Left ventricle myocardium inferior (tissue), 1 donor: ENCODE results near the gene TMEM121B. TPM values are rescaled to one million over a fixed set of nuclear protein-coding genes. Genes with fewer than 3 reads are reported as not detected.

Source experiments
- DNase-seq: peaks from one replicate; pipeline ENCODE4 v3.0.0-alpha.2; 2020
- H3K27ac ChIP-seq: fragments of 200-600 bp; replicated peaks from 2 replicates; pipeline ENCODE4 v1.8.0; 2021
- H3K27me3 ChIP-seq: fragments of 200-600 bp; 2 replicates; pipeline ENCODE4 v1.8.0; 2021; ENCODE audit warnings: low read depth
- H3K36me3 ChIP-seq: fragments of 200-600 bp; 2 replicates; pipeline ENCODE4 v1.8.0; 2021
- H3K4me1 ChIP-seq: fragments of 200-600 bp; 2 replicates; pipeline ENCODE4 v1.8.0; 2021
- H3K4me3 ChIP-seq: fragments of 200-600 bp; 2 replicates; pipeline ENCODE4 v1.8.0; 2021; ENCODE audit warnings: mild to moderate bottlenecking, moderate library complexity
- H3K9me3 ChIP-seq: fragments of 200-600 bp; replicated peaks from 2 replicates; pipeline ENCODE4 v1.8.0; 2021
- intact Hi-C: fragments of 100-400 bp; cut with micrococcal nuclease; formaldehyde crosslinking; loops from one replicate; pipeline ENCODE4 v1.11.0; 2022
- total RNA-seq: library from RNA; stranded (reverse); fragmentation: NEBNext Ultra II Directional; extraction: Animal tissue kit (Norgen Biotek cat#: 25700); gene quantifications from one replicate; pipeline ENCODE4 v1.2.1, GENCODE V29; 2021
- TF ChIP-seq, protein P1 (sequence below): fragments of 200-600 bp; IDR thresholded peaks from 2 replicates; pipeline ENCODE4 v1.8.0; 2021; ENCODE audit warnings: antibody characterized with exemption, mild to moderate bottlenecking, borderline replicate concordance
- donor health status: DM: no; HTN: yes; CAD: no; lungs with severe emphysema.

Gene TMEM121B
- total RNA-seq, 1 donor from 2014 or later = 1.5 TPM

DNA sequence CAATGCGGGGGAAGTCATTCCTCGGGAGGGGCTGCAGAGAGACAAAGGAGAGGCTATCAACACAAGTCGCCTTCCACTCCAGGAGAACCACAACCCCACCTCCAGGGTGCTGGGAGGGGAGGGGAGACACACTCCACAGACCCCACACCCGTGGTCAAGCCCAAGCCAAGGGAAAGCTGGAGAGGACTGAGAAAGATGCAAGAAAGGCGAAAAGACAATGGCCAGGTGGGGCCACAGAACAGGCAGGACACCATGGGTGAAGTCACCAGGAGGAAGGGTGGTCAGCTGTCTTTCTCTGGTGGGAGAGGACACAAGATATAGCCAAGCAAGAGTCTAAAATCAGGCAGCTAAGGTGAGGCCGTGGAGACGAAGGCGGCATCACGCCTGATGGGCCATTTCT, 21.9 kb upstream of the TMEM121B start:
- no peaks in the 10 kb centered on the region for H3K9me3 ChIP-seq
- no peaks in the 10 kb centered on the region for H3K27me3 ChIP-seq
- TF ChIP-seq, protein P1, sequence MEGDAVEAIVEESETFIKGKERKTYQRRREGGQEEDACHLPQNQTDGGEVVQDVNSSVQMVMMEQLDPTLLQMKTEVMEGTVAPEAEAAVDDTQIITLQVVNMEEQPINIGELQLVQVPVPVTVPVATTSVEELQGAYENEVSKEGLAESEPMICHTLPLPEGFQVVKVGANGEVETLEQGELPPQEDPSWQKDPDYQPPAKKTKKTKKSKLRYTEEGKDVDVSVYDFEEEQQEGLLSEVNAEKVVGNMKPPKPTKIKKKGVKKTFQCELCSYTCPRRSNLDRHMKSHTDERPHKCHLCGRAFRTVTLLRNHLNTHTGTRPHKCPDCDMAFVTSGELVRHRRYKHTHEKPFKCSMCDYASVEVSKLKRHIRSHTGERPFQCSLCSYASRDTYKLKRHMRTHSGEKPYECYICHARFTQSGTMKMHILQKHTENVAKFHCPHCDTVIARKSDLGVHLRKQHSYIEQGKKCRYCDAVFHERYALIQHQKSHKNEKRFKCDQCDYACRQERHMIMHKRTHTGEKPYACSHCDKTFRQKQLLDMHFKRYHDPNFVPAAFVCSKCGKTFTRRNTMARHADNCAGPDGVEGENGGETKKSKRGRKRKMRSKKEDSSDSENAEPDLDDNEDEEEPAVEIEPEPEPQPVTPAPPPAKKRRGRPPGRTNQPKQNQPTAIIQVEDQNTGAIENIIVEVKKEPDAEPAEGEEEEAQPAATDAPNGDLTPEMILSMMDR = no peak
- no peak overlapping the region for H3K4me3 ChIP-seq
- intact Hi-C loops = loop anchor here (10.0 kb wide), 1 partner anchor 48 kb away; no protein-coding TSS in a partner anchor
- DNase-seq = no peak
- peaks cover 62% of the 10 kb centered on the region for H3K36me3 ChIP-seq
- H3K27ac ChIP-seq = no peak overlapping the region
- H3K4me1 ChIP-seq = peaks cover 40% of the 10 kb centered on the region

DNA sequence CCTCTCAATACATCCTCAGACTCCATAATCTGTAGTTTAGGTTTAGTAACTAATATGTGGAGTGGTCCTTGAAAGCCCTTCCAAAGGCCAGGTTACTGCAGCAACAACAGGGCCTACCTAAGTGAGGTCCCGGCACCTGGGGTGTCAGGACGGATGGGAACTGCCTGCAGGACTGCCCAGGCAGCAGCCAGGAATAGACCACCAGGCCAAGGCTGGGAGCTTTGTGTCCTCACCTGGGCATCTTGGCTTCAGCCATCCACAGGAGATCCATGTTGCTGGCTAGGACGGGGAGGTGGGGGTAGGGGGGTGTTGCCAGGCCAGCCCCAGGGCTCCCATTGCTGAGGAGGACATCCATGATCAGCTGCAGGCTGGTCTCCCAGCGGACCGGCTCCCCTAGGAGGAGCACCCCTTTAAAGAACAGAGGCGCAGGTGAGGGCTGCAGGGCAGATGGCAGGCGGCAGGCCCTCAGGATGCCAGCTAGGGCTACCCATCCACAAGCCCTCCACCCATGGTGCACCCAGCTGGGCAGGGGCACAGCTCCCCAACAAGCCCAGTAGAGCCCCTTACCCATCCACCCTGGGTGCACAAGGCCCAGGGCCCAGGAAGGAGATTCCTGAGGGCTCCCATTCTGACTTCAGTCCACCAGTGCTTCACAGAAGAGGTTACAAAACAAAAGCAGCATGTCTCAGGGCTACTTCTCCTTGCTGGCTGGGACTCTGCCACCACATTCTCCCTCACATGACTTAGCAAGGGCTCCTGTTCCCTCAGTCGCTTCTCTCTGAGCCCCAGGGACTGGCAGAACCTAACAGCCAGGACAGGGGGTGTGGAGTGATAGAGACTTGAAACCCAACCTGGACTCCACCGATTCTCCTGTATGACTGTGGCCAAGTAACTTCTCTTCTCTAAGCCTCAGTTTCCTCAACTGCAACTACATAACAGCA, 19.9 kb upstream of the TMEM121B start:
- intact Hi-C loops = loop anchor here (10.0 kb wide), 1 partner anchor 46 kb away; no protein-coding TSS in a partner anchor
- peaks cover 69% of the 10 kb centered on the region for H3K36me3 ChIP-seq

DNA sequence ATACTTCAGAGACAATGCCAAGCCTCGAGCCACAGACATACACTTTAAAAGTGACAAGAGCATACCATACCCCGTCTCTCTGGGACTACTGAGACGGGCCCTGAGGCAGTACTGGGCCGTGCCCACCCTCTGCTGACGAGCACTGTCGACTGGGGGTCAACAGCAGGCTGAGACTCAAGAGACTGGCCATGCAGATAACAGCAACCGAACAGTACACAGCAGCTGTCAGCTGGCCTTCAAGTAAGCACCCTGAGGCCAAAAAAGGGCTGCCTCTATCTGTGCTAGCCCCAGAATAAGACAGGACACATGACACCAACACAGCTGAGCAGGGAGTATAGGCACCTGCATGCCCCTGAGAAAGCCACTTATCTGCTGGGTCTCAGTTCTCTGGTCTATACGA, 18.9 kb upstream of the TMEM121B start:
- no peaks in the 10 kb centered on the region for H3K9me3 ChIP-seq
- DNase-seq = no peak
- peaks cover 40% of the 10 kb centered on the region for H3K4me1 ChIP-seq
- TF ChIP-seq, protein P1 = no peak
- no peaks in the 10 kb centered on the region for H3K27me3 ChIP-seq
- intact Hi-C loops = loop anchor here (10.0 kb wide), 1 partner anchor 45 kb away; no protein-coding TSS in a partner anchor
- no peak overlapping the region for H3K4me3 ChIP-seq
- H3K36me3 ChIP-seq = peaks cover 62% of the 10 kb centered on the region
- H3K27ac ChIP-seq = peak overlapping the region; percentile 82

More for the DNA sequence above, 19.9 kb upstream of the TMEM121B start:
- Histone ChIP-seq H3K27me3 (no peaks in the 10 kb centered on the region), H3K4me1 (peaks cover 40% of the 10 kb centered on the region), H3K27ac (peak overlapping the region; percentile 82), H3K9me3 (no peaks in the 10 kb centered on the region), H3K4me3 (no peak overlapping the region)
- TF ChIP-seq, protein P1 = no peak
- DNase-seq = no peak

DNA sequence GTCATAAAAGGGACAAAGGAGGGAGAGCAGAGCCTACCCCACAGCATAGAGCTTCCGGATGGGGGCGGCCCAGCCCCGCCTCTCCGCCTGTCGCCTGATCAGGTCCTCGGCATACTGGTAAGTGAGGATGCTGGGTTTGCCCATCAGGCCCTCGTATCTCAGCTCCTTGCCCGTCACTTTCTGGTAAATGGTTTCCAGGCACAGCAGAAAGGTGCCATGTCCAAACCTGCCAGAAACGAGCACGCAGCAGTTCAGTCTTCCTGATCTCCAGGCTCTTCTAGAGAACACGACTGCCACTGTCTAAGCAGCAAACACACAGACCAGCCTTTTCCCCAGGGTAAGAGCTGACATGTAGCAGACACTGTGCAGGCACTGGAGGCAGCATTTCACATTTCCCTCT, 17.4 kb upstream of the TMEM121B start:
- Histone ChIP-seq H3K27me3 (no peaks in the 10 kb centered on the region), H3K9me3 (no peaks in the 10 kb centered on the region), H3K36me3 (peaks cover 47% of the 10 kb centered on the region), H3K4me3 (no peak overlapping the region), H3K4me1 (peaks cover 41% of the 10 kb centered on the region), H3K27ac (peak overlapping the region; percentile 82)
- TF ChIP-seq, protein P1 = no peak
- intact Hi-C loops = no loop called here
- DNase-seq = no peak

DNA sequence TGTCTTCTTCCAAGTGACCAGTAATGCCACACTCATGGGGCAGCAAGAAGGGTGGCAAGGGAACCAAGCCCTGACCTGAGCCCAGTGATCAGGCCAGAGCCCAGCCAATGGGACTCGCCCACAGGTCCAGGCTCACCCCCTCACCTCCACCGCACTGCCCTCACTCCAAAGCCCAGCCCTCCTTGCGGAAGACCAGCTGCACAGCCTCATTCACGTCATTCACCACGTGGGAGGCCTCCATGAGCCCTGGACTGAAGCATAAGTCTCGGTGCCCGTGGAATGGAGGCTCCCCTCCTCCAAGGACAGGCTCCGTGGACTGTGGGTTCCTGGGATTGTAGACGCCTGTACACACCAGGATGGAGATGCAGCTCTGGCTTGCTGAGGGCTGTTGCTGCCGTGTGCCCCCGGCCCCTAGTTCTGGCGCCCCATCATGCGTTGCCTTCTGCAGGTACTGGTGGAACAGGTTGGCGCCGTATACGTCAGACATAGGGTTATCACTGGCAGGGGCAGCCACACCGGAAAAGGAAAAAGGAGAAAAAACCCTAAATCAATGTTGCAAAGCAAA, 16.8 kb upstream of the TMEM121B start:
- Histone ChIP-seq H3K27ac (no peak overlapping the region), H3K27me3 (no peaks in the 10 kb centered on the region), H3K9me3 (no peaks in the 10 kb centered on the region), H3K4me1 (peaks cover 47% of the 10 kb centered on the region), H3K4me3 (no peak overlapping the region), H3K36me3 (peaks cover 42% of the 10 kb centered on the region)
- intact Hi-C loops = no loop called here
- TF ChIP-seq, protein P1 = no peak
- DNase-seq = no peak
